IPS DF 6.9 (cell line): ENCODE measurements around the gene TOMM6.
A peak's percentile ranks its signal among the peaks of the same experiment; 100 is the strongest.

Source experiments
- DNase-seq: peaks from one replicate; pipeline ENCODE4 v3.0.0-alpha.2; 2013; ENCODE audit warnings: low read depth, low spot score
- H3K27ac ChIP-seq: one replicate; pipeline ENCODE4 v1.5.1; 2013; ENCODE audit warnings: low read length, control low read depth
- H3K27me3 ChIP-seq: 2 replicates; pipeline ENCODE4 v1.6.1; 2013; ENCODE audit warnings: mild to moderate bottlenecking, low read length; ENCODE audit not compliant: control insufficient read depth, insufficient read depth
- H3K36me3 ChIP-seq: 2 replicates; pipeline ENCODE4 v1.6.1; 2013; ENCODE audit warnings: low read length; ENCODE audit not compliant: control insufficient read depth, insufficient read depth
- H3K4me1 ChIP-seq: 2 replicates; pipeline ENCODE4 v1.6.1; 2013; ENCODE audit warnings: low read length; ENCODE audit not compliant: control insufficient read depth, insufficient read depth
- H3K4me3 ChIP-seq: 2 replicates; pipeline ENCODE4 v1.5.1; 2013; ENCODE audit warnings: mild to moderate bottlenecking, low read length
- H3K9me3 ChIP-seq: 2 replicates; pipeline ENCODE4 v1.6.1; 2013; ENCODE audit warnings: low read length, inconsistent platforms; ENCODE audit not compliant: control insufficient read depth, insufficient read depth
- WGBS: extraction: QIAGEN DNeasy Blood & Tissue Kit; methylation state at CpG from one replicate; pipeline ENCODE4 v1.1.7; 2013; ENCODE audit warnings: mixed read lengths, missing lambda C conversion rate; ENCODE audit not compliant: insufficient read length, insufficient coverage; 5-methylcytosine and 5-hydroxymethylcytosine counted together

TOMM6 gene

GRCh38 chr6:41786451-41787218 lies 859 bp upstream of the TOMM6 start:
- no peak for DNase-seq
- H3K27me3 ChIP-seq = peaks cover 5% of the 10 kb centered on the region; the same call in 1 of the 2 replicates
- WGBS = no CpG with 5 or more reads among the region's 58 CpGs

GRCh38 chr6:41789390-41789724 lies 1.9 kb downstream of the TOMM6 start:
- Histone ChIP-seq H3K4me3 (no peak overlapping the region), H3K4me1 (0 out of 2 replicates have a peak, but pooled peaks cover 3% of the 10 kb centered on the region), H3K36me3 (peaks cover 4% of the 10 kb centered on the region; the same call in 1 of the 2 replicates), H3K27me3 (peaks cover 5% of the 10 kb centered on the region; the same call in 1 of the 2 replicates), H3K9me3 (no peaks in the 10 kb centered on the region), H3K27ac (no peak overlapping the region)
- no peak for DNase-seq
- WGBS = no CpG with 5 or more reads among the region's 3 CpGs

More at GRCh38 chr6:41786451-41787218, 859 bp upstream of the TOMM6 start:
- peaks cover 4% of the 10 kb centered on the region; the same call in 1 of the 2 replicates for H3K36me3 ChIP-seq
- peak overlapping the region; percentile 89 for H3K4me3 ChIP-seq
- 0 out of 2 replicates have a peak, but pooled peaks cover 3% of the 10 kb centered on the region for H3K4me1 ChIP-seq
- no peak overlapping the region for H3K27ac ChIP-seq
- H3K9me3 ChIP-seq = no peaks in the 10 kb centered on the region

GRCh38 chr6:41790045-41790444 lies 2.6 kb downstream of the TOMM6 start:
- Histone ChIP-seq H3K36me3 (peaks cover 4% of the 10 kb centered on the region; the same call in 1 of the 2 replicates), H3K4me3 (no peak overlapping the region), H3K9me3 (no peaks in the 10 kb centered on the region), H3K4me1 (0 out of 2 replicates have a peak, but pooled peaks cover 3% of the 10 kb centered on the region), H3K27ac (no peak overlapping the region), H3K27me3 (peaks cover 5% of the 10 kb centered on the region; the same call in 1 of the 2 replicates)
- no peak for DNase-seq
- WGBS = no CpG with 5 or more reads among the region's 1 CpG

GRCh38 chr6:41791305-41791704 lies 3.8 kb downstream of the TOMM6 start:
- Histone ChIP-seq H3K36me3 (peaks cover 4% of the 10 kb centered on the region; the same call in 1 of the 2 replicates), H3K27ac (no peak overlapping the region), H3K4me3 (no peak overlapping the region), H3K27me3 (no peaks in the 10 kb centered on the region), H3K4me1 (no peaks in the 10 kb centered on the region), H3K9me3 (no peaks in the 10 kb centered on the region)
- DNase-seq = no peak
- no CpG with 5 or more reads among the region's 1 CpG for WGBS

- no peaks in the 10 kb centered on the region for H3K27me3 ChIP-seq
- DNase-seq = no peak
- H3K4me3 ChIP-seq = no peak overlapping the region
- H3K9me3 ChIP-seq = no peaks in the 10 kb centered on the region
- no CpG with 5 or more reads among the region's 4 CpGs for WGBS
- H3K4me1 ChIP-seq = no peaks in the 10 kb centered on the region
- peaks cover 4% of the 10 kb centered on the region; the same call in 1 of the 2 replicates for H3K36me3 ChIP-seq
- H3K27ac ChIP-seq = no peak overlapping the region
Measured at GRCh38 chr6:41791984-41792383, 4.5 kb downstream of the TOMM6 start.

GRCh38 chr6:41796474-41796873 lies 9.0 kb downstream of the TOMM6 start:
- no peak for DNase-seq
- H3K36me3 ChIP-seq = no peaks in the 10 kb centered on the region; the same call in 1 of the 2 replicates
- no peaks in the 10 kb centered on the region for H3K9me3 ChIP-seq
- no peak overlapping the region for H3K27ac ChIP-seq
- H3K4me1 ChIP-seq = no peaks in the 10 kb centered on the region
- no peak overlapping the region for H3K4me3 ChIP-seq
- H3K27me3 ChIP-seq = no peaks in the 10 kb centered on the region
- no CpG with 5 or more reads among the region's 2 CpGs for WGBS

- peaks cover 2% of the 10 kb centered on the region; the same call in 1 of the 2 replicates for H3K36me3 ChIP-seq
- H3K9me3 ChIP-seq = no peaks in the 10 kb centered on the region
- no peaks in the 10 kb centered on the region for H3K4me1 ChIP-seq
- no peak overlapping the region for H3K27ac ChIP-seq
- H3K4me3 ChIP-seq = no peak overlapping the region
- DNase-seq = no peak
- WGBS = no CpG with 5 or more reads among the region's 7 CpGs
- no peaks in the 10 kb centered on the region for H3K27me3 ChIP-seq
Measured at GRCh38 chr6:41798901-41799558, 11.5 kb downstream of the TOMM6 start.

- H3K4me1 ChIP-seq = no peaks in the 10 kb centered on the region
- no peak overlapping the region for H3K4me3 ChIP-seq
- no CpG with 5 or more reads among the region's 2 CpGs for WGBS
- H3K27me3 ChIP-seq = no peaks in the 10 kb centered on the region
- no peak for DNase-seq
- no peak overlapping the region for H3K27ac ChIP-seq
- H3K36me3 ChIP-seq = peaks cover 2% of the 10 kb centered on the region; the same call in 1 of the 2 replicates
- no peaks in the 10 kb centered on the region for H3K9me3 ChIP-seq
Measured at GRCh38 chr6:41799559-41799911, 12.0 kb downstream of the TOMM6 start.

GRCh38 chr6:41801380-41801779 lies 13.9 kb downstream of the TOMM6 start:
- no peaks in the 10 kb centered on the region for H3K27me3 ChIP-seq
- no peak overlapping the region for H3K27ac ChIP-seq
- H3K4me1 ChIP-seq = no peaks in the 10 kb centered on the region
- no peaks in the 10 kb centered on the region for H3K9me3 ChIP-seq
- no CpG with 5 or more reads among the region's 2 CpGs for WGBS
- no peak for DNase-seq
- H3K36me3 ChIP-seq = peaks cover 7% of the 10 kb centered on the region
- no peak overlapping the region for H3K4me3 ChIP-seq

- Histone ChIP-seq H3K4me1 (no peaks in the 10 kb centered on the region), H3K27me3 (no peaks in the 10 kb centered on the region), H3K4me3 (no peak overlapping the region), H3K36me3 (peaks cover 7% of the 10 kb centered on the region), H3K9me3 (no peaks in the 10 kb centered on the region), H3K27ac (no peak overlapping the region)
- DNase-seq = no peak
- no CpG with 5 or more reads among the region's 74 CpGs for WGBS
Measured at GRCh38 chr6:41805830-41806774, 18.6 kb downstream of the TOMM6 start.
